ENCODE data around the gene TAF4B.

- no peak for TF ChIP-seq CTCF (IDR thresholded peaks at IDR 0.05; ENCODE audit: insufficient read depth, low read depth, low read length)
- TF ChIP-seq EZH2 (IDR thresholded peaks at IDR 0.05; ENCODE audit: insufficient read depth, low read length), result no peak
Measured at GRCh38 chr18:26268454-26268853, 42.2 kb downstream of the TAF4B start.
